T-helper 22 cell (primary cell): Measurements from ENCODE around the gene MSS51.
"Not testable (repeated sequence)": the region's sequence is repeated elsewhere in the genome, so short reads cannot be mapped to it uniquely, and the experiment has no call there.

Source experiments
- DNase-seq: peaks from one replicate; pipeline ENCODE4 v3.0.0-alpha.2; 2020; ENCODE audit warnings: low read depth

The MSS51 gene

DNA sequence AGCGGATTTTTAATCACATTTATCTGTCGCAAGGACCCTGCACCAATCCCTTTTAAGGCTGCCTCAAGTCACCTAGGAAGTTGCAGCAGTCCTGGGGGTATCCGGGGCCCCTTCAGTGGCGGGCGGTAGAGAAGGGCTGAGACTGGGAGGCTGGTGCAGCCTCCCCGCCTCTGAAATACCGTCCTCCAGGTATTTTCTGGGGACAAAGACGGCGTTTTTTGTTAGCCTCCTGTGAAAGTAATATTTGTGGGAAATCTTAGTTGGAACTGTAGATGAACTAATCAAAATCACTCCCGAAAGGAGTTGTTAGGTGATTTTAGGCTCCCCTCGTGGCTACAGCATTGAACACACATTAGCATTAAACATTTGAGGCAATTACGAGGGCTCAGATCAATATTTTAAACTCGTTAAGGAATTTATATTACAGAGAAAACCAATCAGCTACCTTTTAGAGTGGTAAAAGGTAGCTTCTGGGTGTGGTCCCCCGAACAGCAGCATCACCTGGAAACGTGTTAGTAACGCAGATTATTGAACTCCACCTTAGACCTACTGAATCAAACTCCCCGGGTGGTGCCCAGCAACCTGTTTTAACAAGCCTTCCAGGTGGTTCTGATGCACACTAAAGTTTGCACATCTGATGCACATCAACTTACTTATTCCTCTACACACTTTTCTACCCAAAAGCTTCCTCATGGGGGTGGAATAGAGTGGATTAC is 19.0 kb downstream of the MSS51 start:
- no peak for DNase-seq

- peak; percentile 89 for DNase-seq
Observed at GRCh38 chr10:73413528-73414229, 19.7 kb downstream of the MSS51 start, which contains the start of gene ANXA7. ANXA7 (minus strand) TSS chr10:73414058; CDS start chr10:73400856, 13,202 bp downstream.

- peak; percentile 11 for DNase-seq
Observed at GRCh38 chr10:73413108-73413527, 20.2 kb downstream of the MSS51 start.

DNA sequence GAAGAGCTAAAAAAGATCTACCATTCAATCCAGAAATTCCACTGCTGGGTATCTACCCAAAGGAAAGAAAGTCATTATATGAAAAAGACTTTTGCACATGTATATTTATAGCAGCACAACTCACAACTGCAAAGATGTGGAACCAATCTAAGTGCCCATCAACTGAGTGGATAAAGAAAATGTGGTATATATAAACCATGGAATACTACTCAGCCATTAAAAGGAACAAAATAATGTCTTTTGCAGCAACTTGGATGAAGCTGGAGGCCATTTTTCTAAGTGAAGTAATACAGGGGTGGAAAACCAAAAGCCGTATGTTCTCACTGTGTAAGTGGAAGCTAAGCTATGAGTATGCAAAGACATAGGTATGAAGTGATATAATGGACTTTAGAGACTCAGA is 22.5 kb downstream of the MSS51 start:
- no peak for DNase-seq

DNA sequence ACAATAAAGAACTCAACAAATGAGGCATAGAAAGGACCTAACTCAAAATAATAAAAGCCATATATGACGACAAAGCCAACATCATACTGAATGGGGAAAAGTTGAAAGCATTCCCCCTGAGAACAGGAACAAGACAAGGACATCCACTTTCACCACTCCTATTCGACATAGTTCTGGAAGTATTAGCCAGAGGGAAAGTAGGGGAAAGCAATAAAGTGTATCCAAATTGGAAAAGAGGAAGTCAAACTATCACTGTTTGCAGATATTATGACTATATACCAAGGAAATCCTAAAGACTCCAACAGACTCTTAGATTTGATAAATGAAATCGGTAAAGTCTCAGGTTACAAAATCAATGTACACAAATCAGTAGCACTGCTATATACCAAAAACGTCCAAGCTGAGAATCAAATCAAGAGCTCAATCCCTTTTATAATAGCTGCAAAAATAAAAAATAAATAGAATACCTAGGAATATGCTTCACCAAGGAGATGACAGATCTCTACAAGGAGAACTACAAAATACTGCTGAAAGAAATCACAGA is 24.3 kb downstream of the MSS51 start:
- no peak for DNase-seq

DNA sequence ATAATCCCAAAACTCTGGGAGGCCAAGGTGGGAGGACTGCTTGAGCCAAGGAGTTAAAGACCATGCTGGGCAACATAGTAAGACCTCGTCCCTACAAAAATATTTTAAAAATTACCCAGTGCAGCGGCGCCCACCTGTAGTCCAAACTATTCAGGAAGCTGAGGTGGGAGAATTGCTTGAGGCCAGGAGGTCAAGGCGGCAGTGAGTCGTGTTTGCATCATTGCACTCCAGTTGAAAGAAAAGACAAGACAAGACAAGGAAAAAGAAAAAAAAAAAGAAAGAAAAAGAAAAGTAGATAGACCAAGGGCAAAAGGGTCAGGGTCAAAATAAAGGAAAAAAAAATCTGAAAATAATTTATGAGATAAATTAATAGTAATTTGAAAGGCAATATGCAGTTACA is 25.3 kb downstream of the MSS51 start:
- no peak for DNase-seq

DNA sequence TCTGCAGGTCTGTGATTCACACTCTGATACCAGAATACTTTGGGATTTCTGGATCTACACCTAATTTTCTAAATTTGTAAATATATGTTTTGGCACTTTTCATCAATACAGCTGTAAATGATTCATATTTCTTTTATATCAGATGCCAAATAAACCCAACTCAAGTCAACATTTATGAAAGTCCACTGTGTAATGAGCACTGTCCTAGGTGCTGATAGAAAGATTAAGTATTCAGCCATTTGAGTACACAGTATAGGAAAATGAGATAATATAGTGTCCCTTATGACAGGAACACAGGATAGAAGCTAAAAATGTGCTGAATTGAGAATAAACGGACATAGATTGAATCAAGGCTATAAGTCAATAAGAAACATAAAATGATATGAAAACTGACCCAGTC is 25.9 kb downstream of the MSS51 start:
- no peak for DNase-seq

DNA sequence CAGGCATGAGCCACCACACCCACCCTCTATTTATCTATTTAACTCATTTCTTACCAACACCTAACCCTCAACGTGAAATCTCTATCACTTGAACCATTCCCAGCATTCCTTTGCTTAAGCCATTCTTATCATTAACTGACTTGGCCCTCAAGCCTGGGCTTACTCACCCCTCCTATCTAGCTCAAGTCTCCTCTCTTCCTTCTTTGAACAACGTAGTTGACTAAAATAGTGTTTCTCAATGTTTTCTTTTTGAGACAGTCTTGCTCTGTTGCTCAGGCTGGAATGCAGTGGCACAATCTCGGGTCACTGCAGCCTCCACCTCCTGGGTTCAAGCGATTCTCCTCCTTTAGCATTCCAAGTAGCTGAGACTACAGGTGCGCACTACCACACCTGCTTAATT is 26.5 kb downstream of the MSS51 start:
- no peak for DNase-seq

- no peak for DNase-seq
Observed at GRCh38 chr10:73405556-73405955, 27.8 kb downstream of the MSS51 start.

- no peak for DNase-seq
Observed at GRCh38 chr10:73404690-73405089, 28.7 kb downstream of the MSS51 start.

- no peak for DNase-seq
Observed at GRCh38 chr10:73401636-73402035, 31.7 kb downstream of the MSS51 start.

- no peak for DNase-seq
Observed at GRCh38 chr10:73399063-73399462, 34.3 kb downstream of the MSS51 start.

DNA sequence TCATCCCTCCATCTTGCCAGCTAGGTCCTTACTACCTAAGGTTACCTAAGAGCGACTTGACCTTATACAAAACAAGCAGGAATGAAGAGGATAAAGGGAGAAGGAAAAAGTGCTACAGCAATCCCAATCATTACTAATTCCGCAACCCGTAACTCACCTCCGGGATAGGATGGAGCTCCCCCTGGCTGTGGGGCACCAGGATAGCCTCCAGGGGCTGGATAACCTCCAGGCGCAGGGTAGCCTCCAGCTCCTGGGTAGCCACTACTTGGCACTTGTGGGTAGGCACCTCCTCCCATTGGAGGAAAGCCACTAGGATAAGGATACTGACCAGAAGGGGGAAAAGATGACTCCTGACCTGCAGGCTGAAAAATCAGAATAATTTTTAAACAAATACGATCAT is 35.3 kb downstream of the MSS51 start:
- DNase-seq, result no peak

DNA sequence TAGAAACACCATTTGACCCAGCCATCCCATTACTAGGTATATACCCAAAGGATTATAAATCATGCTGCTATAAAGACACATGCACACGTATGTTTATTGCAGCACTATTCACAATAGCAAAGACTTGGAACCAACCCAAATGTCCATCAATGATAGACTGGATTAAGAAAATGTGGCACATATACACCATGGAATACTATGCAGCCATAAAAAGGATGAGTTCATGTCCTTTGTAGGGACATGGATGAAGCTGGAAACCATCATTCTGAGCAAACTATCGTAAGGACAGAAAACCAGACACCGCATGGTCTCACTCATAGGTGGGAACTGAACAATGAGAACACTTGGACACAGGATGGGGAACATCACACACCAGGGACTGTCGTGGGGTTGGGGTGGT is 39.0 kb downstream of the MSS51 start:
- DNase-seq, result not testable (repeated sequence)

DNA sequence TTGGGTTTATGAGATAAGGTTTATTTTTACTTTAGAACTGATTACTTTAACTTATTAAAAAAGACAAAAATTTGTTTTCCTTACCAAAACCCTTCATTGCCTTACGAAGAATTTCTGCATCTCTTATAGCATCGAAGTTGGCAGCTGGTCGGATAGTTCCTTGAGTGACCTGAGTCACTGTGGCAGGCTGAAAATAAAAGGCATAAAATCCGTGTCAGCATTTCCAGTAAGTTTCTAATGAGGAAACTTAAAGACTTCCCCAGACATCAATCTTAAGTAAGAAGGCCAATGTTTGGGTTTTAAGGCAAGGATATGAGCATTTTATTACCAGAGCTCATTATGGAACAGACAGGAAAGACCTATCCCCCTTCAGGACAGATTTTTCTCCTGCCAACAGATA is 45.1 kb downstream of the MSS51 start:
- no peak for DNase-seq

- no peak for DNase-seq
Observed at GRCh38 chr10:73386583-73386982, 46.8 kb downstream of the MSS51 start.

DNA sequence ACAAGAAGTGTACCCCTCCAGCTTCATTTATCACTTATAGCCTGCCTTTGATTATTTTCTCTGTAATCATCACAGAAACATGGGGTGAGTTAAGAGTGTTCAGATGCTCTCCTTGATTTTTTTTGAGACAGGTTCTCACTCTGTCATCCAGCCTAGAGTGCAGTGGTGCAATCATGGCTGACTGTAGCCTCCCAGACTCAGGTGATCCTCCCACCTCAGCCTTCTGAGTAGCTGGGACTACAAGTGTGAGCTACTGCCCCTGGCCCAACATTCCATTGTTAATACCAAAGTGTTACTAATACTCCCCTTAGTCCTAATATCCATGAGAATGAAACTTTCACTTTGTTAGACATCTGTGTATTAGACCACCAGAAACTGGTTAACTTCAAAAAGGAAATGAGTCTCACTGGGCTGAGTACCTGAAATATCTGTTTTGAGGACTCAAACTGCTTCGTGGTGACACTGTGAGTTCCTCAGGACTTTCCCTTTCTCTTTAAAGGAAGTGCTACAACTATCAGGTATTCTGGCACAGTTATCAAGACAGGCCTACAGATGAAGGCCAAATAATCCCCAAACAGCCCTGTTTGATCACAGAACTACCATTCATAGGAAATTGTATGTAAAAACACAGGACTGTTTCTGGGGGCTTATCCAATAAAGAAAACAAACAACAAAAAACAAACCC is 54.2 kb downstream of the MSS51 start:
- DNase-seq, result no peak

- no peak for DNase-seq
Observed at GRCh38 chr10:73376679-73377078, 56.7 kb downstream of the MSS51 start.
